Loucy (cell line): ENCODE data around the gene RNU4-1.

Experiments
- EZH2phosphoT487 ChIP-seq: fragments of 200-600 bp; IDR thresholded peaks from 2 replicates; pipeline ENCODE4 v1.6.1; 2018; ENCODE audit warnings: antibody characterized with exemption, mild to moderate bottlenecking, moderate library complexity, borderline replicate concordance
- TF ChIP-seq, protein P1 (sequence below): fragments of 200-600 bp; sonication (generic); conservative IDR thresholded peaks from 2 replicates; pipeline ENCODE4 v1.5.1; 2014; ENCODE audit warnings: mild to moderate bottlenecking, antibody characterized with exemption, low read length

DNA sequence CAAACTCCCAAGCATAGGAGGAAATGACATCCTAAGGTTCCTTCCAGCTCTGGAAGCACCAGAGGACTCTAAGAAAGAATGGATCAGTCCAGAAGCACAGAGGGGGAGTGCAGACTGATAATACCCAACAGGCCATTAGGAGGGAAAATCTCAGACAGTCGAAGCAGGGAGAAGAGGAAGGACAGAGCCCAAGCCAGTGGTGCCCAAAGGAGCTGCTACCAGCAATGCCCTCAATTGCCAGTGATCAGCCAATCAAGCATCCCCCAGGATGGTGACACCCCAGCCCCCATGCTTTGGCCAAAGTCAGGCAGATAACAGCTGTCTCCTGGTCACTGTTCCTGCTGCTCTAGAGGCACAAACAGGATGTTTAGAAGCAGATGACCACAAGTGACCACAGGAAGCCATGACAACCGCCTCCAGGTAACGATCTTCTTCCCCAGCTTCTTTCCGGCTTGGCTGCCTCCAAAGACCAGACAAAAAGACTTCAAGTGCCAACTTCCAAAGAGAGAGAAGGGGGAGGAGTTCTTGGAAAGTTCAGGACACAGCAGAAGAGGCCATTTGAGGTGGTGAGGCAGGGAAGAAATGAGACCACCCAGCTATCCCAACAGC is 43.7 kb downstream of the RNU4-1 start:
- no peak for TF ChIP-seq EZH2phosphoT487
- TF ChIP-seq, protein P1, sequence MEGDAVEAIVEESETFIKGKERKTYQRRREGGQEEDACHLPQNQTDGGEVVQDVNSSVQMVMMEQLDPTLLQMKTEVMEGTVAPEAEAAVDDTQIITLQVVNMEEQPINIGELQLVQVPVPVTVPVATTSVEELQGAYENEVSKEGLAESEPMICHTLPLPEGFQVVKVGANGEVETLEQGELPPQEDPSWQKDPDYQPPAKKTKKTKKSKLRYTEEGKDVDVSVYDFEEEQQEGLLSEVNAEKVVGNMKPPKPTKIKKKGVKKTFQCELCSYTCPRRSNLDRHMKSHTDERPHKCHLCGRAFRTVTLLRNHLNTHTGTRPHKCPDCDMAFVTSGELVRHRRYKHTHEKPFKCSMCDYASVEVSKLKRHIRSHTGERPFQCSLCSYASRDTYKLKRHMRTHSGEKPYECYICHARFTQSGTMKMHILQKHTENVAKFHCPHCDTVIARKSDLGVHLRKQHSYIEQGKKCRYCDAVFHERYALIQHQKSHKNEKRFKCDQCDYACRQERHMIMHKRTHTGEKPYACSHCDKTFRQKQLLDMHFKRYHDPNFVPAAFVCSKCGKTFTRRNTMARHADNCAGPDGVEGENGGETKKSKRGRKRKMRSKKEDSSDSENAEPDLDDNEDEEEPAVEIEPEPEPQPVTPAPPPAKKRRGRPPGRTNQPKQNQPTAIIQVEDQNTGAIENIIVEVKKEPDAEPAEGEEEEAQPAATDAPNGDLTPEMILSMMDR, result no peak
